Stimulated activated CD8-positive, alpha-beta memory T cell treated with anti-CD3 and anti-CD28 coated beads, Interleukin-4, amount 100 ng/mL, for 48 hours (primary cell): ENCODE results near the gene HEBP2.

Experiments used
- DNase-seq: peaks from one replicate; pipeline ENCODE4 v3.0.0-alpha.2; 2020

The HEBP2 gene

DNA sequence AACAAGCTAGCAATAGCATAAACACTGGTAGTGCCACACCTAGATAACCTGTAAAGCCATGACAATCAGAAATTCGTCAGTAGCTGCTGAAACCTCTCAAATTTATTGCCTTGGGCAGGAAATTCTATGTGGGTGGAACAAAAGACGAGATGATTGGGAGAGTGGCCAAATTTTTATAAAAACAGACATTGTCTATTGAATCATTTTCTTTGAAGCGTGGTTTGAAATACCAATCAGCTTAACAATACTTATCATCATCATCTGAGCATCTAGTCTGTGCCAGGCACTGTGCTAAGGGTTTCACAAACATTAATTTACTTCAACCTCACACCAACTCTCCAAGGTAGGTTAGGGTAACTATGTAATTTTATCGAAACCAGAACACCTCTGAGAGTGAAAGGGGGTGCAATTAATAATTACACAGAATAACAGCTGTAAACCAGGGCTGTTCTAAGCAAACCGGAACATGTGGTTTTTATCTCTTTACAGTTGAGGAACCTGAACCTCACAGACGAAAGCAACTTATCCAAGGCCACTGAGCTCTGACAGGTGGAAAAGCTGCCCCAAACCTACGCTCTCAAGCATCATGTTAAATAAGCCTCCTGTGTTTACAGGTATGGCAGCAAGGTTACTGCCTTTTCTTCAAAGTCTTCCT lies 51.9 kb downstream of the HEBP2 start:
- no peak for DNase-seq

DNA sequence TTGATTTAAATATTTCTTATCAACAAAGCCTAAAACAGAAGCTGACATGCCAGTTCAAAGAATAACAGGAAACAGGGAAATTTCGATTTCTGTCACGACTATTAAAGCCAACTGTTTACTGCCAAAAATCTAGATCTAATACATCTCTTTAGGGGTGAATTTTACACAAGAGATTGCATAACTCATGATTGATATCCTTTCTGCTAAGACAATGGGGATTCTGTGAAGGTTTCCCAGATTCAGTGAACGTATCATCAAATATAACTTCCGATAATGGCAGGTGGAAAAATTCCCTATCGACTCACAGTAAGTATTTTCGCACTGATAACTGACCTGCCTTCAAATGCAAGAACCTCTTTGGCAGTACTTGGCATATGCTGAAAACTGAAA lies 52.4 kb downstream of the HEBP2 start:
- no peak for DNase-seq

GRCh38 chr6:138461647-138462046 lies 57.6 kb downstream of the HEBP2 start:
- no peak for DNase-seq

- no peak for DNase-seq
Observed at GRCh38 chr6:138464085-138464484, 60.1 kb downstream of the HEBP2 start.

- DNase-seq, result no peak
Observed at GRCh38 chr6:138465007-138465645, 61.1 kb downstream of the HEBP2 start.

- no peak for DNase-seq
Observed at GRCh38 chr6:138467901-138468300, 63.9 kb downstream of the HEBP2 start.

GRCh38 chr6:138468320-138469015 lies 64.4 kb downstream of the HEBP2 start:
- DNase-seq, result no peak
